Sigmoid colon (tissue), 7 donors: ENCODE data around the gene ETF1. TPM values are rescaled to one million over a fixed set of nuclear protein-coding genes. Genes with fewer than 3 reads are reported as not detected.

Experiments used
- DNase-seq: peaks from one replicate; pipeline ENCODE4 v3.0.0-alpha.2; 2019
- H3K27ac ChIP-seq, 4 donors: fragments of 200-600 bp; sonication (generic); one replicate each; pipeline ENCODE4 v1.5.1; 2016 to 2019; ENCODE audit warnings: mild to moderate bottlenecking in 1 of 4
- H3K27me3 ChIP-seq, 3 donors: fragments of 200-600 bp; sonication (generic); one replicate each; pipeline ENCODE4 v1.5.1; 2019; ENCODE audit warnings: mild to moderate bottlenecking in 1 of 3
- H3K36me3 ChIP-seq, 4 donors: fragments of 200-600 bp; sonication (generic); one replicate each; pipeline ENCODE4 v1.5.1; 2016 to 2019
- H3K4me1 ChIP-seq, 4 donors: fragments of 200-600 bp; sonication (generic); one replicate each; pipeline ENCODE4 v1.5.1; 2017 to 2019
- H3K4me3 ChIP-seq, 4 donors: fragments of 200-600 bp; sonication (generic); one replicate each; pipeline ENCODE4 v1.5.1; 2017 to 2019; ENCODE audit warnings: mild to moderate bottlenecking in 2 of 4, moderate library complexity in 1 of 4
- H3K9me3 ChIP-seq, 4 donors: fragments of 200-600 bp in 3 of 4; sonication (generic) in 3 of 4; one replicate each; pipeline versions ENCODE4 v1.5.1 to v1.6.1; 2013 to 2019
- CTCF ChIP-seq, 4 experiments: fragments of 450-650 bp in 3 of 4; fragments of 200-600 bp in 1 of 4; IDR thresholded peaks; one replicate each; pipeline ENCODE4 v1.5.1; 2016 to 2019; ENCODE audit warnings: antibody characterized with exemption in 4 of 4, mild to moderate bottlenecking in 3 of 4, moderate library complexity in 2 of 4
- EP300 ChIP-seq, 4 donors: sonication (generic); formaldehyde crosslinking; IDR thresholded peaks; one replicate each; pipeline ENCODE4 v1.6.1; 2017; ENCODE audit warnings: antibody characterized with exemption in 4 of 4
- POLR2A ChIP-seq, 2 donors: fragments of 450-650 bp; IDR thresholded peaks; one replicate each; pipeline ENCODE4 v1.6.1; 2016; ENCODE audit warnings: antibody characterized with exemption in 2 of 2, mild to moderate bottlenecking in 2 of 2, moderate library complexity in 2 of 2
- POLR2AphosphoS5 ChIP-seq, 4 donors: sonication (generic); formaldehyde crosslinking; IDR thresholded peaks; one replicate each; pipeline ENCODE4 v1.6.1; 2017; ENCODE audit warnings: antibody characterized with exemption in 4 of 4
- WGBS, 2 donors: extraction: QIAGEN DNeasy Blood & Tissue Kit; methylation state at CpG; one replicate each; pipeline ENCODE4 v1.1.7; 2013; 5-methylcytosine and 5-hydroxymethylcytosine counted together
- intact Hi-C: fragments of 100-400 bp; cut with DNase I; formaldehyde crosslinking; loops from one replicate; pipeline ENCODE4 v1.15.1; 2023
- polyA plus RNA-seq, 3 donors: library from polyadenylated mRNA; stranded (reverse); fragments of 200-250 nt; gene quantifications; one replicate each; pipeline ENCODE4 v1.2.3, GENCODE V29; 2013
- total RNA-seq, 4 donors: library from RNA; depleted of rRNA; stranded (reverse); fragments of >200 nt; gene quantifications; one replicate each; pipeline ENCODE4 v1.1.0, GENCODE V29; 2016
- donor health status: healthy with polysubstance abuse.
- donor health status: Bipolar disorder and iron deficiency.
- donor health status: healthy.

Gene ETF1
- total and polyA plus RNA-seq, 7 donors, result 49.9 to 117 (median 67.0) TPM

GRCh38 chr5:138575194-138576015 is 32.4 kb upstream of the ETF1 start, which contains the start of gene HSPA9:
Gene HSPA9 (minus strand): TSS chr5:138575401. CDS start chr5:138575318, 83 bp downstream.
- intact Hi-C loops, result loop anchor here (1.0 to 10.0 kb wide), 4 partner anchors 33 to 619 kb away; partner anchors contain the start of genes CTNNA1, ETF1 and SIL1
- DNase-seq, result peak; percentile 99
- Histone ChIP-seq H3K27me3 (no peaks in the 10 kb centered on the region), H3K4me3 (peak within 1 kb of the TSS; percentile 84 to 98 (median 92)), H3K27ac (peak within 1 kb of the TSS; percentile 97 to 100 (median 98)), H3K9me3 (no peaks in the 10 kb centered on the region), H3K4me1 (peaks cover 0 to 26% (median 17%) of the 10 kb centered on the region in 4 donors), H3K36me3 (peaks cover 24 to 34% (median 26%) of the 10 kb centered on the region in 4 donors)
- TF ChIP-seq EP300 (IDR thresholded peaks at IDR 0.05), result peak in 3 of 4 donors; percentile 0 to 79 (median 31)
- peak; percentile 96 to 99 (median 98) for TF ChIP-seq POLR2AphosphoS5 (IDR thresholded peaks at IDR 0.05)
- TF ChIP-seq POLR2A (IDR thresholded peaks at IDR 0.05), result peak; percentile 78 to 92
- peak in 1 of 4 experiments; percentile 51 for TF ChIP-seq CTCF (IDR thresholded peaks at IDR 0.05)
- WGBS, 2 donors, result 0 to 1% methylated on average over 73 of the region's 73 CpGs

GRCh38 chr5:138574744-138575193 is 31.7 kb upstream of the ETF1 start:
- peaks cover 0 to 26% (median 19%) of the 10 kb centered on the region in 4 donors for H3K4me1 ChIP-seq
- intact Hi-C loops, result loop anchor here (1.0 to 10.0 kb wide), 4 partner anchors 32 to 620 kb away; partner anchors contain the start of genes CTNNA1, ETF1 and SIL1
- WGBS, 2 donors, result 0 to 1% methylated on average over 18 of the region's 18 CpGs
- peaks cover 30 to 40% (median 32%) of the 10 kb centered on the region in 4 donors for H3K36me3 ChIP-seq
- TF ChIP-seq CTCF (IDR thresholded peaks at IDR 0.05) (no peak), POLR2A (IDR thresholded peaks at IDR 0.05) (no peak), EP300 (IDR thresholded peaks at IDR 0.05) (no peak), POLR2AphosphoS5 (IDR thresholded peaks at IDR 0.05) (no peak)
- H3K27me3 ChIP-seq, result no peaks in the 10 kb centered on the region
- peak; percentile 69 for DNase-seq
- H3K9me3 ChIP-seq, result no peaks in the 10 kb centered on the region
- H3K4me3 ChIP-seq, result peak overlapping the region; percentile 84 to 98 (median 92)
- H3K27ac ChIP-seq, result peak overlapping the region; percentile 97 to 100 (median 98)

- WGBS, 2 donors, result 24 to 43% methylated on average over 9 of the region's 9 CpGs
- no peak for TF ChIP-seq POLR2A (IDR thresholded peaks at IDR 0.05)
- TF ChIP-seq EP300 (IDR thresholded peaks at IDR 0.05), result no peak
- TF ChIP-seq CTCF (IDR thresholded peaks at IDR 0.05), result no peak
- no peak for TF ChIP-seq POLR2AphosphoS5 (IDR thresholded peaks at IDR 0.05)
- intact Hi-C loops, result loop anchor here (2.0 to 10.0 kb wide), 3 partner anchors 31 to 621 kb away; partner anchors contain the start of genes ETF1 and SIL1
Observed at GRCh38 chr5:138573949-138574670, 31.1 kb upstream of the ETF1 start.

GRCh38 chr5:138573223-138573622 is 30.2 kb upstream of the ETF1 start:
- Histone ChIP-seq H3K27ac (peak overlapping the region in 3 of 4 donors; percentile 16 to 99 (median 19)), H3K27me3 (no peaks in the 10 kb centered on the region), H3K36me3 (peaks cover 43 to 55% (median 44%) of the 10 kb centered on the region in 4 donors), H3K4me1 (peaks cover 0 to 26% (median 20%) of the 10 kb centered on the region in 4 donors), H3K4me3 (no peak overlapping the region), H3K9me3 (no peaks in the 10 kb centered on the region)
- 82% methylated on average over 8 of the region's 8 CpGs for WGBS, 2 donors
- intact Hi-C loops, result loop anchor here (10.0 kb wide), 2 partner anchors 152 to 622 kb away; partner anchors contain the start of gene SIL1
- TF ChIP-seq EP300 (IDR thresholded peaks at IDR 0.05) (no peak), POLR2A (IDR thresholded peaks at IDR 0.05) (no peak), CTCF (IDR thresholded peaks at IDR 0.05) (no peak), POLR2AphosphoS5 (IDR thresholded peaks at IDR 0.05) (no peak)
- no peak for DNase-seq

More at GRCh38 chr5:138573949-138574670, 31.1 kb upstream of the ETF1 start:
- no peak for DNase-seq
- Histone ChIP-seq H3K27me3 (no peaks in the 10 kb centered on the region), H3K36me3 (peaks cover 35 to 47% (median 37%) of the 10 kb centered on the region in 4 donors), H3K9me3 (no peaks in the 10 kb centered on the region), H3K4me1 (peaks cover 0 to 26% (median 20%) of the 10 kb centered on the region in 4 donors), H3K4me3 (peak overlapping the region; percentile 84 to 98 (median 92)), H3K27ac (peak overlapping the region; percentile 97 to 100 (median 98))
